ENCODE measurements around the gene SOX9. TPM values are rescaled to one million over a fixed set of nuclear protein-coding genes. Genes with fewer than 3 reads are reported as not detected.
A peak's percentile ranks its signal among the peaks of the same experiment; 100 is the strongest.
"Not testable (repeated sequence)": the region's sequence is repeated elsewhere in the genome, so short reads cannot be mapped to it uniquely, and the experiment has no call there.

Gene SOX9
- polyA plus RNA-seq, 1 donor from 2014 or later: not detected

GRCh38 chr17:72101526-72101925 is 19.3 kb upstream of the SOX9 start:
- no peaks in the 10 kb centered on the region for H3K4me1 Mint-ChIP-seq
- H3K36me3 Mint-ChIP-seq: no peaks in the 10 kb centered on the region
- H3K9me3 Mint-ChIP-seq: peaks cover 0 to 13% (median 4%) of the 10 kb centered on the region in 3 donors
- no peak overlapping the region for H3K27ac Mint-ChIP-seq
- H3K4me3 Mint-ChIP-seq: no peak overlapping the region
- H3K27me3 Mint-ChIP-seq: peaks cover 3% of the 10 kb centered on the region

- Mint-ChIP-seq H3K36me3 (no peaks in the 10 kb centered on the region), H3K27ac (no peak overlapping the region), H3K4me1 (no peaks in the 10 kb centered on the region), H3K27me3 (peaks cover 3% of the 10 kb centered on the region), H3K9me3 (peaks cover 0 to 13% (median 4%) of the 10 kb centered on the region in 3 donors), H3K4me3 (no peak overlapping the region)
These were observed 18.5 kb upstream of the SOX9 start for GRCh38 chr17:72102366-72102765.

DNA sequence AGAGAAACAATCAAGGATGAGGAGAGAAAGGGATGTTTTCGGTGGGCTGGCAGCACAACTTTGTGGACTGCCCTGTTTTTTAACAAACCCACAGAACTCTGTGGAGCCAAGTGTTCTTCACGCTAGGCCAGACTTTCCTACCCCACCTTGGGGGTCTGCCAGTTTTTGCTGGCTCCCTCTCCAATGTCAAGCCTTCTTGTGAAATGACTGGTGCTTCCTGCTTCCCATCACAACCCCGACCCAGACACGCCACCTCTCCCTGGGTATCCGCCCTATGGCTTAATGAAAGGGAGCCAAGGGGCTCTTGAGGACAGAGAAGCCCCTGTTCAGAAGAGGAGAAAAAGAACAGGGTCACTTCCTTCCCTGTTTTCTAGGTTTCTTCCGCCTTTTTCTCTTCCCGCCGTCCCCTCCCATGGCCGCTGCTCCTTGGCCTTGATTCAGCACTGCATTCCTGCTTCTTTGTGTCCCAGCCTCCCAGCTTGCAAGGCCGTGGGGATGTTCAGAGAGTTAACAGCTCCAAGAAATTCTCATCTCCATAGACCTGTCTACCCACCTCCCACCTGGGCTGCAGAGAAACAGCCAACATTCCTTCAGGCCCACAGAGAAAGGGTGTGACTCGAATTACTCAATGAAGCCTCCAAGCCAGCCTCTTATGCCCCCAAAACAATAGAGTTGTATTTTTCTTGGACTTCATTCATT is 16.5 kb upstream of the SOX9 start:
- Mint-ChIP-seq H3K27ac (no peak overlapping the region), H3K27me3 (peaks cover 3% of the 10 kb centered on the region), H3K4me1 (no peaks in the 10 kb centered on the region), H3K9me3 (peaks cover 0 to 10% (median 4%) of the 10 kb centered on the region in 3 donors), H3K4me3 (no peak overlapping the region), H3K36me3 (no peaks in the 10 kb centered on the region)

- Mint-ChIP-seq H3K9me3 (peaks cover 0 to 10% (median 3%) of the 10 kb centered on the region in 3 donors), H3K4me1 (no peaks in the 10 kb centered on the region), H3K27me3 (peaks cover 4% of the 10 kb centered on the region), H3K27ac (no peak overlapping the region), H3K36me3 (no peaks in the 10 kb centered on the region), H3K4me3 (peak overlapping the region in 1 of 4 donors; percentile 3)
These were observed 16.0 kb upstream of the SOX9 start for GRCh38 chr17:72104863-72105234.

GRCh38 chr17:72107100-72107499 is 13.7 kb upstream of the SOX9 start:
- H3K36me3 Mint-ChIP-seq: no peaks in the 10 kb centered on the region
- H3K4me1 Mint-ChIP-seq: no peaks in the 10 kb centered on the region
- no peak overlapping the region for H3K4me3 Mint-ChIP-seq
- no peak overlapping the region for H3K27ac Mint-ChIP-seq
- peaks cover 9% of the 10 kb centered on the region for H3K27me3 Mint-ChIP-seq
- peaks cover 0 to 4% (median 2%) of the 10 kb centered on the region in 3 donors for H3K9me3 Mint-ChIP-seq

GRCh38 chr17:72110231-72110941 is 10.4 kb upstream of the SOX9 start:
- H3K4me1 Mint-ChIP-seq: peaks cover 0 to 2% (median 0%) of the 10 kb centered on the region in 3 donors
- peaks cover 22% of the 10 kb centered on the region for H3K27me3 Mint-ChIP-seq
- no peaks in the 10 kb centered on the region for H3K36me3 Mint-ChIP-seq
- H3K27ac Mint-ChIP-seq: peak overlapping the region in 1 of 3 donors; percentile 14
- H3K9me3 Mint-ChIP-seq: no peaks in the 10 kb centered on the region
- no peak overlapping the region for H3K4me3 Mint-ChIP-seq

DNA sequence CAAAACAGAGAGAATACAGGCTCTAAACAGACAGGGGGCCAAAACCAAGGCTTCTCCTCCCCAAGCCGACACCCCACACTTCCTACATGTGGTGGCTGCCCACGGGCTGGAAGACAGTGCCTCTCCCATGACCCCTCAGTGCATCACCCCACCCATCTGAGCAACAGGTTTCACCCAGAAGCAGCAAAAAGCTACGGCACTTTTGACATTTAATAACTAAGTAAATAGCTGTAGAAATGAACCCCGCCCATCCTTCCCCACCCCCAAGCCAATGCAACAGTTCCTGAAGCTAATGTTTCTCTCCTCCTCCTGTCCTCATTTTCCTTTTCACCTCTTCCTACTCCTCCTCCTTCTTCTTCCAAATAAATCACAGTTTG is 9.9 kb upstream of the SOX9 start:
- H3K4me3 Mint-ChIP-seq: peak overlapping the region in 1 of 4 donors; percentile 45
- H3K27ac Mint-ChIP-seq: no peak overlapping the region
- peaks cover 0 to 3% (median 0%) of the 10 kb centered on the region in 3 donors for H3K4me1 Mint-ChIP-seq
- H3K27me3 Mint-ChIP-seq: peaks cover 24% of the 10 kb centered on the region
- H3K36me3 Mint-ChIP-seq: no peaks in the 10 kb centered on the region
- no peaks in the 10 kb centered on the region for H3K9me3 Mint-ChIP-seq

GRCh38 chr17:72111336-72111923 is 9.4 kb upstream of the SOX9 start:
- Mint-ChIP-seq H3K4me1 (peaks cover 0 to 4% (median 2%) of the 10 kb centered on the region in 3 donors), H3K27me3 (peaks cover 29% of the 10 kb centered on the region), H3K36me3 (no peaks in the 10 kb centered on the region), H3K4me3 (peak overlapping the region in 1 of 4 donors; percentile 45), H3K9me3 (no peaks in the 10 kb centered on the region), H3K27ac (no peak overlapping the region)

GRCh38 chr17:72111926-72112325 is 8.9 kb upstream of the SOX9 start:
- H3K9me3 Mint-ChIP-seq, H3K4me1 Mint-ChIP-seq, H3K36me3 Mint-ChIP-seq, H3K4me3 Mint-ChIP-seq, H3K27ac Mint-ChIP-seq: not testable (repeated sequence)
- H3K27me3 Mint-ChIP-seq: peaks cover 34% of the 10 kb centered on the region

DNA sequence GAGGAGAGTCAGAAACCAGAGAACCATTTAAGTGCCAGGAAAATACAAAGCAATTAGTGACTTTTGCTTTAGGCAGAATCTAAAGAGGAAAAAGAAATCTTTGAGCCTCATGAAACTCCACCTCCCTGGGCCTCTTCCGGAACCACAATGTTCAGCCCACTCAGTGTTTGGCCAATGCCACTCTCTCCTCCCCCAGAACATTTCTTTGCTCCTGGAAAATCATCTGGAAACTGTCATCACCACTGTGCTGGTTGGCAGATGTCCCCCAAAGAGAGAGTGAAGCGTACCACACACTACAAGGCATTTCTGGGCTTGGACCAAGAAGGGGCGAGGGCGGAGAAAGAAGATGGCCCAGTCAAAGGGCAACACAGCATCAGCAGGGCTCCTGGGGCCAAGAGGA is 7.1 kb upstream of the SOX9 start:
- Mint-ChIP-seq H3K4me3 (no peak overlapping the region), H3K27ac (peak overlapping the region in 1 of 3 donors; percentile 58), H3K27me3 (peaks cover 48% of the 10 kb centered on the region), H3K36me3 (no peaks in the 10 kb centered on the region), H3K4me1 (peaks cover 0 to 6% (median 3%) of the 10 kb centered on the region in 3 donors), H3K9me3 (peaks cover 0 to 2% (median 0%) of the 10 kb centered on the region in 3 donors)

DNA sequence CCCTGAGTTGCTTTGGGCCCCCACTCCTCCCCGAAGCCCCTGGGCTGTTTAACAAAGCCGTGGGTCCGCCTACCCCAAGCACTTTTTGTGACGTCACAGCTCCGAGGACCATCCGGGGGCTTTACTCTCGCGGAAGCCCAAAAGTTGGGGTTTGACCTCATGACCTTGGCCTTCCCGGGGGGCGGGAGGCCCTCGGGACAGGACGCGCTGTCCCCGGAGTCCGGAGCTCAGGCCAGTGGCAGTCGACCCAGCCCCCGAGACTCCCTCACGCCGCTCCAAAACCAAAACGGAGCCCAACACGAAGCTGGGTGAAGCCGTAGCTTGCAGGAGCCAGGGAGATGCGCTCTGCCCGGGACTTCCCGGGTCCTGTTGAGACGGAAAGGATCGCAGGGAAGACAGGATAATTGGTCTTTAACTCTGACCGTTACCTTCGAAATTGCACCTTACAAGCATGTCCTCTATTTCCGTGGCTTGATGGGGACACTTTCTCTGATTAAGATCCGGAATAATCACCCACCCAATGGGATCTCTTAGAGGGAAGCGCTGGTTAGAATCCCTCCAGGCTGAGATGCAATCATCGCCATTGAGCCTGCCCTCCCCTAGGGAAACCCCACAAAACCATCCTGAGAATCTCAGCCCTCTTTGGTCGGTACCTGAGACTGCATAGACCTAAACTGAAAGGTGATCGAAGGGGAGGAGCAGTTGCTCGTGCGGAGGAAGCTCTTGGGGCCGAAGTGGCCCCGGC is 4.9 kb upstream of the SOX9 start:
- H3K27me3 Mint-ChIP-seq: peaks cover 58% of the 10 kb centered on the region
- peaks cover 0 to 2% (median 0%) of the 10 kb centered on the region in 3 donors for H3K9me3 Mint-ChIP-seq
- H3K27ac Mint-ChIP-seq: peak overlapping the region in 2 of 3 donors; percentile 43 to 68
- H3K4me1 Mint-ChIP-seq: peaks cover 0 to 8% (median 3%) of the 10 kb centered on the region in 3 donors
- H3K4me3 Mint-ChIP-seq: peak overlapping the region in 1 of 4 donors; percentile 52
- no peaks in the 10 kb centered on the region for H3K36me3 Mint-ChIP-seq

DNA sequence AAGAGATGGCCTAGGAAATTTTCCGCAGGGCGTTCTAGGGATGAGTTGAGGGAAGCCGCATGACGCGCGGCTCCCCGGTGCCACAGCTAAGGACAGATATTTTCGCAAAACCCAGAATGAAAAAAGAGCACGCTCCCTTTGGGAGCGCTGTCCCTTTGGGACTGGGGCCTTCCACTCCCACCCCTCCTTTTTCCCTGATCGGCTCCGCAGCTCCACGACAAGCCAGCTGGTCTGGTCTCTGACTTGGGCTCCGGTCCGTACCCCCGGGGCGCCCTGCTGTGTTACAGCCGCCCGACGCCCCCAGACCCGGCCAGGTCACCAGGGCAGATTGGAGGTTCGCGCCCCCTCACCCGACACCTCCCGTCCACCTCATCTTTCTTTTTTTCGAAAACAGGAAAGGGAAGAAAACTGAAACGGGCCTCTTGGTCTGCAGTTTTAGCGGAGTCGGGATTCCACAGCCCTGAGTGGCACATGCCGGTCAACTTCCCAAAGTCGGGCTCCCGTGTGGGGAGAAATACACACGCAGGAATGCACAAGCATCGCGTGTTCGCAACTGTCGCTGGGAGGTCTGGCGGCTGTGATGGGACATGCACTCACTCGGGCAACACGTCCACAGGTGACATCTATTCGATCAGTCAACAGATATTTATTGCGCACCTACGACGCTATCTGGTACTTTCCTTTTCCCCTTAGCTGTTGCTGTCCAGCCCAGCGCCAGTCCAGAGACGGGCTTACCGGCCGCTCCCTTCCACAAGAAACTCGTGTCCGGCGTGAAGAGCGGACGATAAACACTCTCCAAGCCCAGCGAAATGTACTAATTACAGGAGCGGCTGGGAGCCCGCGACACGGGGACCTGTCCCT is 3.9 kb upstream of the SOX9 start:
- Mint-ChIP-seq H3K4me3 (peak overlapping the region in 3 of 4 donors; percentile 21 to 54 (median 52)), H3K9me3 (peaks cover 0 to 2% (median 0%) of the 10 kb centered on the region in 3 donors), H3K27me3 (peaks cover 63% of the 10 kb centered on the region), H3K36me3 (no peaks in the 10 kb centered on the region), H3K27ac (peak overlapping the region in 1 of 3 donors; percentile 43), H3K4me1 (peaks cover 0 to 9% (median 5%) of the 10 kb centered on the region in 3 donors)

- H3K4me3 Mint-ChIP-seq: peak overlapping the region in 1 of 4 donors; percentile 67
- H3K36me3 Mint-ChIP-seq: no peaks in the 10 kb centered on the region
- peaks cover 0 to 9% (median 5%) of the 10 kb centered on the region in 3 donors for H3K4me1 Mint-ChIP-seq
- no peak overlapping the region for H3K27ac Mint-ChIP-seq
- peaks cover 68% of the 10 kb centered on the region for H3K27me3 Mint-ChIP-seq
- peaks cover 0 to 2% (median 0%) of the 10 kb centered on the region in 3 donors for H3K9me3 Mint-ChIP-seq
These were observed 3.1 kb upstream of the SOX9 start for GRCh38 chr17:72117535-72118334.
